Upper lobe of left lung (tissue), 4 donors: ENCODE measurements around the gene HS3ST3A1.

Experiments used
- EP300 ChIP-seq, 4 donors: sonication (generic); formaldehyde crosslinking; IDR thresholded peaks; one replicate each; pipeline ENCODE4 v1.5.1; 2017; ENCODE audit warnings: antibody characterized with exemption in 4 of 4, control low read depth in 2 of 4
- POLR2A ChIP-seq, 4 donors: fragments of 450-650 bp; IDR thresholded peaks; one replicate each; pipeline ENCODE4 v1.5.1; 2016 to 2017; ENCODE audit warnings: antibody characterized with exemption in 4 of 4, mild to moderate bottlenecking in 2 of 4
- POLR2AphosphoS5 ChIP-seq, 2 donors: sonication (generic); formaldehyde crosslinking; IDR thresholded peaks; one replicate each; pipeline ENCODE4 v1.5.1; 2017; ENCODE audit warnings: antibody characterized with exemption in 2 of 2
- TF ChIP-seq, protein P1 (sequence below), 6 experiments: fragments of 450-650 bp in 4 of 6; fragments of 200-600 bp in 2 of 6; sonication (generic) in 2 of 6; IDR thresholded peaks; one replicate each; pipeline ENCODE4 v1.5.1; 2016 to 2019; ENCODE audit warnings: antibody characterized with exemption in 6 of 6

DNA sequence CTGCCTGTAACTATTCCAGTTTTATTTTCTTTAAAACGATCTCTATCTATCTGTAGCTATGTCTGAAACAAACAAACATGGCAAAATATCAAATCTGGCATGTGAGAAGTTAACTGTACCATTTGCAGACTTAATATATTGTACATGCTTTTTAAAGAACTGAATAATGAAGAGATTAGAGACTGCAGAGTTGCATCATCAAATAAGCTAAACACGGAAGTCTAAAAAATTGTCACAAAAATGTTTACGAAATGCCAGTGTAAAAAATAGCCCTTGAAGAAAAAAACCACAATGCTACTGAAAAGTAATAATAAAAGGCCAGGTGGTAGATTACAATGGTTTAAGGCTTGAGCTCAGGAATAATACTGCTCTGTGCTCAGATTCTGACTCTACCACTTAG is 43.1 kb downstream of the HS3ST3A1 start:
- TF ChIP-seq, protein P1, sequence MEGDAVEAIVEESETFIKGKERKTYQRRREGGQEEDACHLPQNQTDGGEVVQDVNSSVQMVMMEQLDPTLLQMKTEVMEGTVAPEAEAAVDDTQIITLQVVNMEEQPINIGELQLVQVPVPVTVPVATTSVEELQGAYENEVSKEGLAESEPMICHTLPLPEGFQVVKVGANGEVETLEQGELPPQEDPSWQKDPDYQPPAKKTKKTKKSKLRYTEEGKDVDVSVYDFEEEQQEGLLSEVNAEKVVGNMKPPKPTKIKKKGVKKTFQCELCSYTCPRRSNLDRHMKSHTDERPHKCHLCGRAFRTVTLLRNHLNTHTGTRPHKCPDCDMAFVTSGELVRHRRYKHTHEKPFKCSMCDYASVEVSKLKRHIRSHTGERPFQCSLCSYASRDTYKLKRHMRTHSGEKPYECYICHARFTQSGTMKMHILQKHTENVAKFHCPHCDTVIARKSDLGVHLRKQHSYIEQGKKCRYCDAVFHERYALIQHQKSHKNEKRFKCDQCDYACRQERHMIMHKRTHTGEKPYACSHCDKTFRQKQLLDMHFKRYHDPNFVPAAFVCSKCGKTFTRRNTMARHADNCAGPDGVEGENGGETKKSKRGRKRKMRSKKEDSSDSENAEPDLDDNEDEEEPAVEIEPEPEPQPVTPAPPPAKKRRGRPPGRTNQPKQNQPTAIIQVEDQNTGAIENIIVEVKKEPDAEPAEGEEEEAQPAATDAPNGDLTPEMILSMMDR (IDR thresholded peaks at IDR 0.05), result no peak
- TF ChIP-seq POLR2AphosphoS5 (IDR thresholded peaks at IDR 0.05) (no peak), POLR2A (IDR thresholded peaks at IDR 0.05) (no peak), EP300 (IDR thresholded peaks at IDR 0.05) (no peak)
